ENCODE results near the gene FTO.
"Not testable (repeated sequence)": the region's sequence is repeated elsewhere in the genome, so short reads cannot be mapped to it uniquely, and the experiment has no call there.

FTO gene

GRCh38 chr16:53872248-53873221 lies 168.6 kb downstream of the FTO start:
- no peak for DNase-seq

GRCh38 chr16:53876811-53877210 lies 172.9 kb downstream of the FTO start:
- DNase-seq: no peak

- DNase-seq: no peak
Observed at GRCh38 chr16:53878216-53878615, 174.3 kb downstream of the FTO start.

- DNase-seq: no peak
Observed at GRCh38 chr16:53881371-53881770, 177.4 kb downstream of the FTO start.

- DNase-seq: no peak
Observed at GRCh38 chr16:53882310-53882709, 178.4 kb downstream of the FTO start.

GRCh38 chr16:53884748-53885147 lies 180.8 kb downstream of the FTO start:
- no peak for DNase-seq

GRCh38 chr16:53886482-53887378 lies 182.8 kb downstream of the FTO start:
- DNase-seq: no peak

- no peak for DNase-seq
Observed at GRCh38 chr16:53888222-53888621, 184.3 kb downstream of the FTO start.

GRCh38 chr16:53890877-53891276 lies 186.9 kb downstream of the FTO start:
- DNase-seq: not testable (repeated sequence)

GRCh38 chr16:53891409-53892139 lies 187.6 kb downstream of the FTO start:
- DNase-seq: no peak

- no peak for DNase-seq
Observed at GRCh38 chr16:53892155-53892554, 188.2 kb downstream of the FTO start.

- DNase-seq: peak; percentile 16
Observed at GRCh38 chr16:53893731-53894435, 189.9 kb downstream of the FTO start.

- DNase-seq: no peak
Observed at GRCh38 chr16:53894686-53895085, 190.7 kb downstream of the FTO start.

- DNase-seq: no peak
Observed at GRCh38 chr16:53895433-53895832, 191.5 kb downstream of the FTO start.

GRCh38 chr16:53895851-53896250 lies 191.9 kb downstream of the FTO start:
- no peak for DNase-seq

GRCh38 chr16:53896722-53897121 lies 192.8 kb downstream of the FTO start:
- no peak for DNase-seq

GRCh38 chr16:53898993-53899392 lies 195.0 kb downstream of the FTO start:
- no peak for DNase-seq

GRCh38 chr16:53899431-53899830 lies 195.5 kb downstream of the FTO start:
- no peak for DNase-seq

GRCh38 chr16:53900667-53901066 lies 196.7 kb downstream of the FTO start:
- no peak for DNase-seq

GRCh38 chr16:53901408-53901807 lies 197.5 kb downstream of the FTO start:
- DNase-seq: no peak

GRCh38 chr16:53904533-53904932 lies 200.6 kb downstream of the FTO start:
- no peak for DNase-seq

GRCh38 chr16:53905028-53905427 lies 201.1 kb downstream of the FTO start:
- no peak for DNase-seq
